Uterus (tissue), 2 donors: ENCODE results near the gene DERL2.

Source experiments
- POLR2A ChIP-seq, 2 donors: fragments of 450-650 bp; IDR thresholded peaks; one replicate each; pipeline ENCODE4 v1.6.1; 2016; ENCODE audit warnings: antibody characterized with exemption in 2 of 2, mild to moderate bottlenecking in 1 of 2, moderate library complexity in 1 of 2
- TF ChIP-seq, protein P1 (sequence below), 4 experiments: fragments of 200-600 bp in 2 of 4; fragments of 450-650 bp in 2 of 4; sonication (generic) in 2 of 4; IDR thresholded peaks; one replicate each; pipeline ENCODE4 v1.5.1; 2016 to 2019; ENCODE audit warnings: antibody characterized with exemption in 4 of 4, mild to moderate bottlenecking in 2 of 4, moderate library complexity in 1 of 4

DNA sequence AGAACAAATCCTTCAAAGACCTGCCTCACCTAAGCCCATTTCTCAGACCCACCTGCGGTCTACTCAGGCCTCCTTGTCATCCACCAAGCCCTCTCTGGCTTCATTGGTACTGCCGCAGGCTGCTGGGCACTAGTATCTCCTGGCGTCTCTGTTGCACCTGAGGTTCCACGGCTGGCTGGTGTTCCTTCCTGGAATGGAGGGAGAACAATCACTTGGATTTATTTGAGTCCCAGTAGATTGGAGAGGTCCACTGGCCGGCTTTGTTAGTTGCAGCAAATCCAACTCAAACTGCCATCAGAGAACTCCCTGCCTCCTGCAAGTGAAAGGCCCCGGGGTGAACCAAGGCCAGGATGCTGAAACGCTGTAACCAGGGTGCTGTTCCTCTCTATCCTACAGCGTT lies 15.7 kb upstream of the DERL2 start:
- TF ChIP-seq POLR2A (IDR thresholded peaks at IDR 0.05): no peak
- TF ChIP-seq, protein P1, sequence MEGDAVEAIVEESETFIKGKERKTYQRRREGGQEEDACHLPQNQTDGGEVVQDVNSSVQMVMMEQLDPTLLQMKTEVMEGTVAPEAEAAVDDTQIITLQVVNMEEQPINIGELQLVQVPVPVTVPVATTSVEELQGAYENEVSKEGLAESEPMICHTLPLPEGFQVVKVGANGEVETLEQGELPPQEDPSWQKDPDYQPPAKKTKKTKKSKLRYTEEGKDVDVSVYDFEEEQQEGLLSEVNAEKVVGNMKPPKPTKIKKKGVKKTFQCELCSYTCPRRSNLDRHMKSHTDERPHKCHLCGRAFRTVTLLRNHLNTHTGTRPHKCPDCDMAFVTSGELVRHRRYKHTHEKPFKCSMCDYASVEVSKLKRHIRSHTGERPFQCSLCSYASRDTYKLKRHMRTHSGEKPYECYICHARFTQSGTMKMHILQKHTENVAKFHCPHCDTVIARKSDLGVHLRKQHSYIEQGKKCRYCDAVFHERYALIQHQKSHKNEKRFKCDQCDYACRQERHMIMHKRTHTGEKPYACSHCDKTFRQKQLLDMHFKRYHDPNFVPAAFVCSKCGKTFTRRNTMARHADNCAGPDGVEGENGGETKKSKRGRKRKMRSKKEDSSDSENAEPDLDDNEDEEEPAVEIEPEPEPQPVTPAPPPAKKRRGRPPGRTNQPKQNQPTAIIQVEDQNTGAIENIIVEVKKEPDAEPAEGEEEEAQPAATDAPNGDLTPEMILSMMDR (IDR thresholded peaks at IDR 0.05): no peak
